ENCODE measurements around the gene CREB3. TPM values are rescaled to one million over a fixed set of nuclear protein-coding genes. Genes with fewer than 3 reads are reported as not detected.
A peak's percentile ranks its signal among the peaks of the same experiment; 100 is the strongest.

Gene CREB3
- total and polyA plus RNA-seq, 2 of the 4 experiments (the other 2 are of a cell fraction): 60.7 to 106 TPM

DNA sequence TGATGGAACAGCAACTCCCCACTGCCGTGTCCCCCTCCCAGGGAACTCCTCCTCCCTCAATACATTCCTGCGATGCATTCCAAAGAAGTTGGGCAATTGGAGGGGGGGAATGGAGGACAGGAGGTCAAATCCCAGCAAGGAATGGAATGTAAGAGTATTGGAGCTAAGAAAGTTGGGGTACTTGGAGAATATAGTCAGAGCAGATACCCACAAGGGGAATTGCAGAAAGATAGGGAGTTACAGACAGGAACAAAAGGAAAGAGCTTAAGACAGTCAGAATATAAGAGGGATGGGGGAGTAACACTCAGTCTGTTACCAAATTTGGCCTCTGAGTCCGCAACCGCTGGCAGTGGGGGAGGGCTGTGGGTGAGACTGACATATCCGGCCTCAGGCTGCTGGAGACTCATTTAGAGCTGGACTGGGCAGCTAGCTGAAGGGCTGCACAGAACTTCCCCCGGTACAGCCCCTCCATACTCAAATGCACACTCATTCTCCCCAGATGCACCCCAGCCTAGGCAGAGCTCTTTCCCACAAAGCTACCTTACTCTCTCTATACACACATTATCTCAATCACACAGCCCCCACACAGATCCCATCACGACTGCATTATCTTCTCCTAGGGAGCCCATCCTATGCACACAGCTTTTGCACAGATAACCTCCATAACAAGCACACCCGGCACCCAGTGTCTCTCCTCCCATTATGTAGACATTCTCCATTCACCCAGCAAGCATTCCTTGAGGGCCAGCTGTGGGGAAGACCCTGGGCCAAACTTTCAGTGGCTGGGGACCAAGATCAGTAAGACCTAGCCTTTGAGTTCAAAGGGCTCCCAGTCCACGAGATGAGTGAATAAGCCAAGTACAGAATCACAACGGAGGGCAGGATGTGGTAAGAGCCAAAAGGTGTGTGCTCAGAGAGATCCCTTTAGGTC lies 4.2 kb upstream of the CREB3 start:
- DNase-seq: peak; percentile 90
- peak overlapping the region; percentile 99 for H3K4ac ChIP-seq (ENCODE audit: low read depth, low read length)
- peak overlapping the region; percentile 98 for H2AK5ac ChIP-seq (ENCODE audit: low read depth, low read length)
- H4K5ac ChIP-seq (ENCODE audit: low read depth, low read length): peak overlapping the region; percentile 99
- peak; percentile 31 for ATAC-seq (ENCODE audit: low read depth)
- peak overlapping the region; percentile 96 for H2BK5ac ChIP-seq (ENCODE audit: low read depth, low read length, poor library complexity, severe bottlenecking)
- H2BK120ac ChIP-seq (ENCODE audit: low read depth, low read length): peak overlapping the region; percentile 98
- H3K18ac ChIP-seq (ENCODE audit: low read depth, low read length): peak overlapping the region; percentile 98
- peak overlapping the region; percentile 91 for H3K4me2 ChIP-seq (ENCODE audit: low read depth, low read length)
- peaks cover 25% of the 10 kb centered on the region for H3K36me3 ChIP-seq (ENCODE audit: control insufficient read depth, insufficient read depth, low read length)
- peak overlapping the region; percentile 100 for H3K14ac ChIP-seq (replicated peaks; ENCODE audit: low read depth, low read length)
- peak overlapping the region; percentile 100 for H3K23ac ChIP-seq (ENCODE audit: low read depth, low read length)
- in situ Hi-C loops (cut with MboI; ENCODE audit: low sequenced_read_pairs): no loop called here
- POLR2A ChIA-PET (ENCODE audit: unreplicated experiment): interaction anchor here (0.6 to 2.8 kb wide), 14 partner anchors 11 to 98 kb away, joined by 3 to 23 read pairs (median 4); partner anchors contain the start of genes CA9, CCDC107, RMRP and TPM2
- CTCF ChIA-PET: interaction anchor here (1.1 to 1.8 kb wide), 4 partner anchors 8 to 69 kb away, joined by 3 to 6 read pairs (median 4); no protein-coding TSS in a partner anchor
- peaks cover 25% of the 10 kb centered on the region for H3K4me1 ChIP-seq (ENCODE audit: control insufficient read depth, insufficient read depth, low read length)
- H2AFZ ChIP-seq (replicated peaks; ENCODE audit: low read length, poor library complexity): peak overlapping the region; percentile 5
- peak overlapping the region; percentile 100 for H3K56ac ChIP-seq (ENCODE audit: extremely low read depth, insufficient read depth, low read length)
- H3K9me1 ChIP-seq (ENCODE audit: insufficient read depth, low read length): peaks cover 5% of the 10 kb centered on the region; the same call in 1 of the 2 replicates
- H2BK15ac ChIP-seq (ENCODE audit: low read depth, low read length): peak overlapping the region; percentile 97
- peaks cover 24 to 73% of the 10 kb centered on the region in 2 experiments for H3K79me1 ChIP-seq (ENCODE audit: low read depth in 1 of 2, low read length in 2 of 2)
- peaks cover 40% of the 10 kb centered on the region for H4K20me1 ChIP-seq (ENCODE audit: insufficient read depth, low read length)
- WGBS, 2 experiments (ENCODE audit: extremely low coverage in 2 of 2, insufficient read length in 1 of 2): 0% methylated on average over 1 of the region's 10 CpGs; no CpG with 5 or more reads in 1 of the 2 experiments
- peak overlapping the region; percentile 92 to 99 for H4K8ac ChIP-seq (ENCODE audit: low read depth in 2 of 2, low read length in 2 of 2)
- dilution Hi-C loops (cut with HindIII; ENCODE audit: low sequenced_read_pairs, unreplicated experiment): no loop called here
- peak overlapping the region; percentile 99 for H2BK20ac ChIP-seq (ENCODE audit: low read depth, low read length)
- H3K4me3 ChIP-seq (ENCODE audit: insufficient read depth, low read depth, low read length): peak overlapping the region; percentile 41
- H4K91ac ChIP-seq (ENCODE audit: insufficient read depth, low read depth, low read length): peak overlapping the region; percentile 100
- intact Hi-C loops (cut with micrococcal nuclease): loop anchor here (1.0 to 2.0 kb wide), 2 partner anchors 38 to 70 kb away; partner anchors contain the start of genes CCDC107 and RMRP
- peak overlapping the region; percentile 90 for H3K9ac ChIP-seq (ENCODE audit: low read depth, low read length)
- H3K9me3 ChIP-seq (ENCODE audit: control insufficient read depth, insufficient read depth, low read length): no peaks in the 10 kb centered on the region
- H3K27ac ChIP-seq (ENCODE audit: insufficient read depth, low read length): peak overlapping the region; percentile 90
- TSS peak; percentile 84 for BruUV-seq (replicated peaks)
- peak overlapping the region; percentile 94 for H2AK9ac ChIP-seq (replicated peaks; ENCODE audit: low read depth, low read length, poor library complexity)
- H3K27me3 ChIP-seq (ENCODE audit: control insufficient read depth, insufficient read depth, low read length): no peaks in the 10 kb centered on the region
- TF ChIP-seq MAZ (IDR thresholded peaks at IDR 0.05; ENCODE audit: borderline replicate concordance, low read depth, low read length) (peak; percentile 62; the same call in 1 of the 2 replicates), RFX5 (IDR thresholded peaks at IDR 0.05; ENCODE audit: low read depth, low read length) (0 out of 2 replicates have a peak, but pooled peaks have one; percentile 29), CHD1 (IDR thresholded peaks at IDR 0.05; ENCODE audit: low read depth, low read length) (peak; percentile 47; the same call in 1 of the 2 replicates), RAD21 (IDR thresholded peaks at IDR 0.05; ENCODE audit: low read length) (no peak), POLR2A (IDR thresholded peaks at IDR 0.05; ENCODE audit: low read depth, low read length) (peak; percentile 93), MXI1 (IDR thresholded peaks at IDR 0.05; ENCODE audit: borderline replicate concordance, low read depth, low read length) (0 out of 2 replicates have a peak, but pooled peaks have one; percentile 17), RCOR1 (IDR thresholded peaks at IDR 0.05; ENCODE audit: insufficient replicate concordance, low read length) (peak; percentile 38), FOS (IDR thresholded peaks at IDR 0.05; ENCODE audit: low read depth, low read length) (no peak), MAFK (IDR thresholded peaks at IDR 0.05; ENCODE audit: low read depth, low read length) (no peak)
- TF ChIP-seq, protein P1, sequence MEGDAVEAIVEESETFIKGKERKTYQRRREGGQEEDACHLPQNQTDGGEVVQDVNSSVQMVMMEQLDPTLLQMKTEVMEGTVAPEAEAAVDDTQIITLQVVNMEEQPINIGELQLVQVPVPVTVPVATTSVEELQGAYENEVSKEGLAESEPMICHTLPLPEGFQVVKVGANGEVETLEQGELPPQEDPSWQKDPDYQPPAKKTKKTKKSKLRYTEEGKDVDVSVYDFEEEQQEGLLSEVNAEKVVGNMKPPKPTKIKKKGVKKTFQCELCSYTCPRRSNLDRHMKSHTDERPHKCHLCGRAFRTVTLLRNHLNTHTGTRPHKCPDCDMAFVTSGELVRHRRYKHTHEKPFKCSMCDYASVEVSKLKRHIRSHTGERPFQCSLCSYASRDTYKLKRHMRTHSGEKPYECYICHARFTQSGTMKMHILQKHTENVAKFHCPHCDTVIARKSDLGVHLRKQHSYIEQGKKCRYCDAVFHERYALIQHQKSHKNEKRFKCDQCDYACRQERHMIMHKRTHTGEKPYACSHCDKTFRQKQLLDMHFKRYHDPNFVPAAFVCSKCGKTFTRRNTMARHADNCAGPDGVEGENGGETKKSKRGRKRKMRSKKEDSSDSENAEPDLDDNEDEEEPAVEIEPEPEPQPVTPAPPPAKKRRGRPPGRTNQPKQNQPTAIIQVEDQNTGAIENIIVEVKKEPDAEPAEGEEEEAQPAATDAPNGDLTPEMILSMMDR (conservative IDR thresholded peaks at IDR 0.05; ENCODE audit: low read depth, low read length): no peak
- TF ChIP-seq, protein P2, sequence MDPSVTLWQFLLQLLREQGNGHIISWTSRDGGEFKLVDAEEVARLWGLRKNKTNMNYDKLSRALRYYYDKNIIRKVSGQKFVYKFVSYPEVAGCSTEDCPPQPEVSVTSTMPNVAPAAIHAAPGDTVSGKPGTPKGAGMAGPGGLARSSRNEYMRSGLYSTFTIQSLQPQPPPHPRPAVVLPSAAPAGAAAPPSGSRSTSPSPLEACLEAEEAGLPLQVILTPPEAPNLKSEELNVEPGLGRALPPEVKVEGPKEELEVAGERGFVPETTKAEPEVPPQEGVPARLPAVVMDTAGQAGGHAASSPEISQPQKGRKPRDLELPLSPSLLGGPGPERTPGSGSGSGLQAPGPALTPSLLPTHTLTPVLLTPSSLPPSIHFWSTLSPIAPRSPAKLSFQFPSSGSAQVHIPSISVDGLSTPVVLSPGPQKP (IDR thresholded peaks at IDR 0.05; ENCODE audit: borderline replicate concordance, low read depth, low read length): no peak
- TF ChIP-seq, protein P3, sequence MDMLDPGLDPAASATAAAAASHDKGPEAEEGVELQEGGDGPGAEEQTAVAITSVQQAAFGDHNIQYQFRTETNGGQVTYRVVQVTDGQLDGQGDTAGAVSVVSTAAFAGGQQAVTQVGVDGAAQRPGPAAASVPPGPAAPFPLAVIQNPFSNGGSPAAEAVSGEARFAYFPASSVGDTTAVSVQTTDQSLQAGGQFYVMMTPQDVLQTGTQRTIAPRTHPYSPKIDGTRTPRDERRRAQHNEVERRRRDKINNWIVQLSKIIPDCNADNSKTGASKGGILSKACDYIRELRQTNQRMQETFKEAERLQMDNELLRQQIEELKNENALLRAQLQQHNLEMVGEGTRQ (IDR thresholded peaks at IDR 0.05; ENCODE audit: low read depth, low read length): no peak

Data from IMR-90 (cell line).